Kidney (tissue), 14 donors: ENCODE data around the gene ROR2. TPM values are rescaled to one million over a fixed set of nuclear protein-coding genes. Genes with fewer than 3 reads are reported as not detected.

ENCODE experiments used
- DNase-seq, 5 donors: peaks; one replicate each; pipeline ENCODE4 v3.0.0-alpha.2; 2013 to 2020
- FAIRE-seq: peaks from 2 replicates; lab custom pipeline; 2012; peaks lifted over from hg19 to GRCh38; lab: Jason Lieb, UNC
- H3K27ac ChIP-seq, 2 donors: one replicate each; pipeline ENCODE4 v1.7.0; 2013; ENCODE audit warnings: low read depth in 2 of 2, low read length in 2 of 2, inconsistent platforms in 1 of 2
- H3K27me3 ChIP-seq: one replicate; pipeline ENCODE4 v1.7.1; 2013; ENCODE audit warnings: low read length, inconsistent platforms; ENCODE audit not compliant: control insufficient read depth, insufficient read depth
- H3K36me3 ChIP-seq, 3 donors: one replicate each; pipeline versions ENCODE4 v1.7.0 to v1.7.1; 2013; ENCODE audit warnings: low read length in 3 of 3, control low read depth in 1 of 3, inconsistent platforms in 1 of 3; ENCODE audit not compliant: insufficient read depth in 3 of 3, control insufficient read depth in 2 of 3
- H3K4me1 ChIP-seq, 3 donors: one replicate each; pipeline versions ENCODE4 v1.7.0 to v1.7.1; 2013; ENCODE audit warnings: low read length in 3 of 3, inconsistent platforms in 1 of 3, low read depth in 1 of 3; ENCODE audit not compliant: control insufficient read depth in 2 of 3, insufficient read depth in 2 of 3
- H3K4me3 ChIP-seq, 3 donors: one replicate each; pipeline versions ENCODE4 v1.7.0 to v1.8.1; 2013; ENCODE audit warnings: low read length in 3 of 3, control low read depth in 1 of 3, inconsistent platforms in 1 of 3
- H3K9ac ChIP-seq, 3 donors: one replicate each; pipeline versions ENCODE4 v1.7.0 to v1.7.1; 2013; ENCODE audit warnings: low read length in 3 of 3, control low read depth in 1 of 3, inconsistent platforms in 1 of 3
- H3K9me3 ChIP-seq, 3 donors: one replicate each; pipeline versions ENCODE4 v1.7.0 to v1.7.1; 2013; ENCODE audit warnings: low read length in 3 of 3, control low read depth in 1 of 3, inconsistent platforms in 1 of 3; ENCODE audit not compliant: control insufficient read depth in 2 of 3, insufficient read depth in 1 of 3
- intact Hi-C: fragments of 100-400 bp; cut with DNase I; formaldehyde crosslinking; loops from one replicate; pipeline ENCODE4 v1.11.1; 2022
- polyA plus RNA-seq: library from polyadenylated mRNA; stranded (reverse); fragments of 350-450 nt; fragmentation: Illumina TruSeq; extraction: RNeasy Lipid Tissue Mini Kit (QIAGEN cat#74804); gene quantifications from one replicate; pipeline ENCODE4 v1.2.3, GENCODE V29; 2014; ENCODE audit warnings: low read depth, low replicate concordance; ENCODE audit not compliant: insufficient read depth
- total RNA-seq: library from RNA; stranded (reverse); fragmentation: NEBNext Ultra II Directional; extraction: Animal tissue kit (Norgen Biotek cat#: 25700); gene quantifications from one replicate; pipeline ENCODE4 v1.2.1, GENCODE V29; 2021
- TF ChIP-seq, protein P1 (sequence below): IDR thresholded peaks from 3 replicates; pipeline ENCODE4 v1.5.1; 2012; ENCODE audit warnings: mild to moderate bottlenecking, moderate library complexity, borderline replicate concordance; ENCODE audit not compliant: insufficient read depth; ENCODE audit errors: extremely low read depth
- donor health status: control.
- donor health status: control.
- donor health status: control.
- donor health status: control.
- donor health status: control.
- donor health status: DM: yes; HTN: yes; CAD: no.
- donor health status: Normal renal cell carcinoma (clear cell type).

Gene ROR2
- total and polyA plus RNA-seq, 2 donors from 2014 or later: 1.5 to 5.7 TPM

DNA sequence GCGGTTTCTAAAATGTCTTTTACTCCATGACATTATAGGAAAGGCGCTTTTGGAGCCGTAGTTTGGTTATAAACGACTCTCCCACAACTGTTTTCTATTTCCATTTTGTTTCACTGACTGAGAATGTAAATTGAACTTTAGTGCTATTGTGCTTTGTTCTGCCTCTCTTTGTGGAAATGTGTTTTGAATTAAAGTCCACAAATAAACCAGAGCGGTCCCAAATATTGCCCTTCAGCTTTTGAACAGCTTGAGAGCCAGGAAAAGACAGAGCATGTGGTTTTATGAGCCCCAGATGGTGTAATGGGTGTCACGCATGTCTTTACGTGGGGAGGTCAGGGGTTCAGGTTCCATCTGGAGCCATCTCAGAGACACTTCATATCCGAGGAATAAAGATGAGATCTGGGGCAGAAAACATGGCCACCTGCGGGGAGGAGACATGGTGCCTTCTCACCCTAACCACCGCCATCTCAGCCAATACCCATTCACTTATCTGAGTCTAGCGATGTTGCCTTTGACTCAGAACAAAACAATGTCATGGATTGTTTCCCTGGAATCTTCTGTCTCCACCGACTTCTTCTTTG, 42.5 kb upstream of the ROR2 start:
- Histone ChIP-seq H3K27ac (no peak overlapping the region), H3K36me3 (no peaks in the 10 kb centered on the region), H3K4me3 (no peak overlapping the region), H3K27me3 (no peaks in the 10 kb centered on the region), H3K9ac (no peak overlapping the region), H3K9me3 (no peaks in the 10 kb centered on the region), H3K4me1 (no peaks in the 10 kb centered on the region)
- DNase-seq (peak in 1 of 5 donors; percentile 8), FAIRE-seq (no peak)
- intact Hi-C loops: no loop called here
- TF ChIP-seq, protein P1, sequence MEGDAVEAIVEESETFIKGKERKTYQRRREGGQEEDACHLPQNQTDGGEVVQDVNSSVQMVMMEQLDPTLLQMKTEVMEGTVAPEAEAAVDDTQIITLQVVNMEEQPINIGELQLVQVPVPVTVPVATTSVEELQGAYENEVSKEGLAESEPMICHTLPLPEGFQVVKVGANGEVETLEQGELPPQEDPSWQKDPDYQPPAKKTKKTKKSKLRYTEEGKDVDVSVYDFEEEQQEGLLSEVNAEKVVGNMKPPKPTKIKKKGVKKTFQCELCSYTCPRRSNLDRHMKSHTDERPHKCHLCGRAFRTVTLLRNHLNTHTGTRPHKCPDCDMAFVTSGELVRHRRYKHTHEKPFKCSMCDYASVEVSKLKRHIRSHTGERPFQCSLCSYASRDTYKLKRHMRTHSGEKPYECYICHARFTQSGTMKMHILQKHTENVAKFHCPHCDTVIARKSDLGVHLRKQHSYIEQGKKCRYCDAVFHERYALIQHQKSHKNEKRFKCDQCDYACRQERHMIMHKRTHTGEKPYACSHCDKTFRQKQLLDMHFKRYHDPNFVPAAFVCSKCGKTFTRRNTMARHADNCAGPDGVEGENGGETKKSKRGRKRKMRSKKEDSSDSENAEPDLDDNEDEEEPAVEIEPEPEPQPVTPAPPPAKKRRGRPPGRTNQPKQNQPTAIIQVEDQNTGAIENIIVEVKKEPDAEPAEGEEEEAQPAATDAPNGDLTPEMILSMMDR: no peak

- FAIRE-seq (no peak), DNase-seq (peak in 1 of 5 donors; percentile 8)
- Histone ChIP-seq H3K9ac (no peak overlapping the region), H3K36me3 (no peaks in the 10 kb centered on the region), H3K9me3 (no peaks in the 10 kb centered on the region), H3K4me3 (no peak overlapping the region), H3K27ac (no peak overlapping the region), H3K4me1 (no peaks in the 10 kb centered on the region), H3K27me3 (no peaks in the 10 kb centered on the region)
- intact Hi-C loops: no loop called here
- TF ChIP-seq, protein P1: no peak
Measured at GRCh38 chr9:91991721-91992341, 41.8 kb upstream of the ROR2 start.

DNA sequence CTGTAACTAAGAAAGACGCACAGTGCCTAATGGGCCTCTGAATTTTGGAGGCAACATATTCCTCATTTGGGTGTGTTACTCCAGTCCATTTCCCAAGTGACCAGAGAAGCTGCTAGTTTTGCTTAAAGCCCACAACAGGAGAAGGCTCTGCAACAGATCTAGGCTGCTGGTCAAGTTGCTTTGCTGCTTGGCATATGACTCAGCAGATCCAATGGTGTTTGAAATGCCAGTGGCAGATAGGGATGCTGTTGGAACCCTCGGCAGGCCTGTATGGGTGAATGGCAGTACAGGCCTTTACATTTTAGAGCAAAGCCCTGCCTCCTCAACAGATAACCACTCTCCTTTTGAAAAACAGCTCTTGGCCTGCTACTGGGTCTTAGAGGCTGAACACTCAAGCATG, 36.2 kb upstream of the ROR2 start:
- DNase-seq: no peak
- Histone ChIP-seq H3K4me3 (no peak overlapping the region), H3K9ac (no peak overlapping the region), H3K27ac (no peak overlapping the region), H3K27me3 (no peaks in the 10 kb centered on the region), H3K9me3 (no peaks in the 10 kb centered on the region), H3K36me3 (no peaks in the 10 kb centered on the region), H3K4me1 (no peaks in the 10 kb centered on the region)
- intact Hi-C loops: no loop called here
- no peak for FAIRE-seq
- TF ChIP-seq, protein P1: no peak

DNA sequence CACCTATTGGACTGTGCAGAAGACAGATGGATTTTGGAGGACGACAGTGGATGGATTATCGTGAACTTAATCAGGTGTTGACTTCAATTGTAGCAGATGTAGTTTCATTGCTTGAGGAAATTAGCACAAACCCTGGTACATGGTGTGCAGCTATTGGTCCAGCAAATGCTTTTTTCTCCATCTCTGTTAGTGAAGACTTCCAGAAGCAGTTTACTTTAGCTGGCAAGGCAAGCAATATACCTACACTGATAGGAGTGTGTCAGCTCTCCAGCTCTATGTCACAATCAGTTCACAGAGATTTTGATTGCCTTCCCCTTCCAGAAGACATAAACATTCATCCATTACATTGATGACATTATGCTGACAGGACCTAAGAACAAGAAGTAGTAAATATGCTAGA, 35.7 kb upstream of the ROR2 start:
- TF ChIP-seq, protein P1: no peak
- no peak for DNase-seq
- FAIRE-seq: no peak

More for the DNA sequence above, 35.7 kb upstream of the ROR2 start:
- intact Hi-C loops: no loop called here
- H3K27ac ChIP-seq: no peak overlapping the region
- H3K9ac ChIP-seq: no peak overlapping the region
- H3K27me3 ChIP-seq: no peaks in the 10 kb centered on the region
- H3K9me3 ChIP-seq: no peaks in the 10 kb centered on the region
- H3K36me3 ChIP-seq: no peaks in the 10 kb centered on the region
- no peaks in the 10 kb centered on the region for H3K4me1 ChIP-seq
- no peak overlapping the region for H3K4me3 ChIP-seq
